BE2C (cell line): ENCODE measurements around the gene TSPAN15.

Experiments used
- DNase-seq: peaks from one replicate; pipeline ENCODE4 v3.0.0-alpha.2; 2020
- H3K27me3 ChIP-seq: fragments of 250-450 bp; sonication (Bioruptor Pico); 2 replicates; pipeline ENCODE4 v1.5.1; 2020; ENCODE audit warnings: mild to moderate bottlenecking
- H3K36me3 ChIP-seq: fragments of 250-450 bp; sonication (Bioruptor Pico); 2 replicates; pipeline ENCODE4 v1.5.1; 2020; ENCODE audit warnings: mild to moderate bottlenecking
- H3K4me1 ChIP-seq: fragments of 250-450 bp; sonication (Bioruptor Pico); 2 replicates; pipeline ENCODE4 v1.5.1; 2020
- H3K4me3 ChIP-seq: 2 replicates; pipeline ENCODE4 v1.5.1; 2011; ENCODE audit warnings: low read depth, low read length
- H3K9me3 ChIP-seq: fragments of 250-450 bp; sonication (Bioruptor Pico); 2 replicates; pipeline ENCODE4 v1.5.1; 2020
- CTCF ChIP-seq: IDR thresholded peaks from 2 replicates; pipeline ENCODE4 v1.5.1; 2012; ENCODE audit warnings: mild to moderate bottlenecking, low read depth, low read length

Gene TSPAN15

GRCh38 chr10:69506834-69507713 lies 55.8 kb downstream of the TSPAN15 start:
- H3K4me3 ChIP-seq, result peak overlapping the region; percentile 41
- no peak for DNase-seq

GRCh38 chr10:69508738-69509340 lies 57.6 kb downstream of the TSPAN15 start:
- Histone ChIP-seq H3K36me3 (no peaks in the 10 kb centered on the region), H3K27me3 (no peaks in the 10 kb centered on the region; the same call in 1 of the 2 replicates), H3K9me3 (no peaks in the 10 kb centered on the region), H3K4me3 (no peak overlapping the region), H3K4me1 (no peaks in the 10 kb centered on the region)
- no peak for TF ChIP-seq CTCF
- DNase-seq, result no peak

More at GRCh38 chr10:69506834-69507713, 55.8 kb downstream of the TSPAN15 start:
- no peaks in the 10 kb centered on the region for H3K9me3 ChIP-seq
- H3K36me3 ChIP-seq, result no peaks in the 10 kb centered on the region
- no peak for TF ChIP-seq CTCF
- H3K27me3 ChIP-seq, result no peaks in the 10 kb centered on the region; the same call in 1 of the 2 replicates
- H3K4me1 ChIP-seq, result no peaks in the 10 kb centered on the region

GRCh38 chr10:69512901-69513300 lies 61.6 kb downstream of the TSPAN15 start:
- Histone ChIP-seq H3K27me3 (no peaks in the 10 kb centered on the region; the same call in none of the 2 replicates), H3K9me3 (no peaks in the 10 kb centered on the region), H3K4me1 (no peaks in the 10 kb centered on the region), H3K4me3 (no peak overlapping the region), H3K36me3 (no peaks in the 10 kb centered on the region)
- TF ChIP-seq CTCF, result no peak
- no peak for DNase-seq

GRCh38 chr10:69513617-69514016 lies 62.4 kb downstream of the TSPAN15 start:
- no peaks in the 10 kb centered on the region for H3K36me3 ChIP-seq
- TF ChIP-seq CTCF, result no peak
- H3K4me3 ChIP-seq, result no peak overlapping the region
- no peaks in the 10 kb centered on the region for H3K4me1 ChIP-seq
- DNase-seq, result no peak
- H3K9me3 ChIP-seq, result no peaks in the 10 kb centered on the region
- H3K27me3 ChIP-seq, result no peaks in the 10 kb centered on the region; the same call in none of the 2 replicates

GRCh38 chr10:69515699-69516259 lies 64.5 kb downstream of the TSPAN15 start:
- Histone ChIP-seq H3K27me3 (no peaks in the 10 kb centered on the region; the same call in 1 of the 2 replicates), H3K4me1 (no peaks in the 10 kb centered on the region), H3K9me3 (no peaks in the 10 kb centered on the region), H3K36me3 (no peaks in the 10 kb centered on the region), H3K4me3 (no peak overlapping the region)
- DNase-seq, result peak; percentile 78
- TF ChIP-seq CTCF, result peak; percentile 88
